GM20000 (cell line): ENCODE data around the gene PROS1.
"Not testable (repeated sequence)": the region's sequence is repeated elsewhere in the genome, so short reads cannot be mapped to it uniquely, and the experiment has no call there.

Experiments used
- DNase-seq: peaks from one replicate; pipeline ENCODE4 v3.0.0; 2012; ENCODE audit warnings: low spot score
- CTCF ChIP-seq: IDR thresholded peaks from 2 replicates; pipeline ENCODE4 v1.5.1; 2012; ENCODE audit warnings: mild to moderate bottlenecking, control low read depth; ENCODE audit errors: extremely low read depth, missing control alignments

PROS1 gene

GRCh38 chr3:93911206-93911605, 62.5 kb downstream of the PROS1 start:
- no peak for TF ChIP-seq CTCF
- no peak for DNase-seq

- no peak for DNase-seq
- no peak for TF ChIP-seq CTCF
Observed at GRCh38 chr3:93910097-93910496, 63.6 kb downstream of the PROS1 start.

GRCh38 chr3:93907132-93907531, 66.6 kb downstream of the PROS1 start:
- TF ChIP-seq CTCF, result no peak
- DNase-seq, result no peak

- no peak for TF ChIP-seq CTCF
- no peak for DNase-seq
Observed at GRCh38 chr3:93906245-93906644, 67.5 kb downstream of the PROS1 start.

GRCh38 chr3:93904568-93904967, 69.1 kb downstream of the PROS1 start:
- DNase-seq, result no peak
- TF ChIP-seq CTCF, result no peak

- DNase-seq, result not testable (repeated sequence)
Observed at GRCh38 chr3:93878250-93879017, 95.3 kb downstream of the PROS1 start.

GRCh38 chr3:93877427-93877826, 96.3 kb downstream of the PROS1 start:
- DNase-seq, result not testable (repeated sequence)

- not testable (repeated sequence) for DNase-seq
Observed at GRCh38 chr3:93873412-93873811, 100.3 kb downstream of the PROS1 start.

- no peak for DNase-seq
- TF ChIP-seq CTCF, result no peak
Observed at GRCh38 chr3:93867425-93867824, 106.3 kb downstream of the PROS1 start.
